ENCODE measurements around the gene LAMA3.

DNA sequence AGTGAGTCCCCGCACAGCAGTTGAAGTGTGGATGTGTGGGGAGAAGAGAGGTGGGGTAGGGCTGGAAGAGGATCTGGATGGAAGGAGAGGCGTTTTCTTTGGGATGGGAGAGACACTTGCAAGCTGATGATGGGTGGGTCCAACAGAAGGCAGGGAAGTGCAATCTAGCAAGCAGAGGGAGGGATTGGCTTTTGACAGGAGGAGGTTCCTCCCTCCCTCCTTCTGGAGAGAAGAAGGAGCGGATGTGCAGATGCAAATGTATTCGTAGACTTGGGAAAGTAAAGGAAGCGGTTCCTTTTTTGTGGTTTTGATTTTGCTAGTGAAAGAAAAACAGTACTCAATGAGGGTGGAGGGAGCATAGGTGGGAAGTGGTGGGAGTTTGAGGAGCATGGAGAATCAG is 48.9 kb downstream of the LAMA3 start:
- TF ChIP-seq, protein P1, sequence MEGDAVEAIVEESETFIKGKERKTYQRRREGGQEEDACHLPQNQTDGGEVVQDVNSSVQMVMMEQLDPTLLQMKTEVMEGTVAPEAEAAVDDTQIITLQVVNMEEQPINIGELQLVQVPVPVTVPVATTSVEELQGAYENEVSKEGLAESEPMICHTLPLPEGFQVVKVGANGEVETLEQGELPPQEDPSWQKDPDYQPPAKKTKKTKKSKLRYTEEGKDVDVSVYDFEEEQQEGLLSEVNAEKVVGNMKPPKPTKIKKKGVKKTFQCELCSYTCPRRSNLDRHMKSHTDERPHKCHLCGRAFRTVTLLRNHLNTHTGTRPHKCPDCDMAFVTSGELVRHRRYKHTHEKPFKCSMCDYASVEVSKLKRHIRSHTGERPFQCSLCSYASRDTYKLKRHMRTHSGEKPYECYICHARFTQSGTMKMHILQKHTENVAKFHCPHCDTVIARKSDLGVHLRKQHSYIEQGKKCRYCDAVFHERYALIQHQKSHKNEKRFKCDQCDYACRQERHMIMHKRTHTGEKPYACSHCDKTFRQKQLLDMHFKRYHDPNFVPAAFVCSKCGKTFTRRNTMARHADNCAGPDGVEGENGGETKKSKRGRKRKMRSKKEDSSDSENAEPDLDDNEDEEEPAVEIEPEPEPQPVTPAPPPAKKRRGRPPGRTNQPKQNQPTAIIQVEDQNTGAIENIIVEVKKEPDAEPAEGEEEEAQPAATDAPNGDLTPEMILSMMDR (conservative IDR thresholded peaks at IDR 0.05 in 1 of 2, IDR thresholded peaks at IDR 0.05 in 1 of 2; ENCODE audit: extremely low read depth in 1 of 2, insufficient read depth in 1 of 2, low read depth in 1 of 2, low read length in 2 of 2) = no peak
- TF ChIP-seq EZH2 (IDR thresholded peaks at IDR 0.05; ENCODE audit: borderline replicate concordance, low read length) = no peak

Measured in mammary epithelial cell (primary cell).